Muscle of arm (tissue), 14 donors: ENCODE data around the gene GALNT17. TPM values are rescaled to one million over a fixed set of nuclear protein-coding genes. Genes with fewer than 3 reads are reported as not detected.

Experiments
- DNase-seq: peaks from one replicate; pipeline ENCODE4 v3.0.0-alpha.2; 2013
- long read RNA-seq, 11 donors: transcript quantifications; one replicate each; lab custom pipeline, GENCODE V29; 2026
- polyA plus RNA-seq, 12 donors: library from polyadenylated mRNA; unstranded; fragments of 120-200 nt; gene quantifications; one replicate each; pipeline ENCODE4 v1.2.1, GENCODE V29; 2013; ENCODE audit not compliant: insufficient read length in 12 of 12

GALNT17 gene
- polyA plus RNA-seq, result 10 to 100 TPM in 11 of 12 donors, not detected in 1; 22.7 to 40.4 (median 33.6) TPM
- long read RNA-seq, donor 1, partial matches to known transcripts, result 0 of 1 reads
- long read RNA-seq, donor 1, other reads (novel, unspliced or antisense), result 0 of 1 reads
- long read RNA-seq, donor 2, partial matches to known transcripts, result 6 of 9 reads
- long read RNA-seq, donor 2, other reads (novel, unspliced or antisense), result 0 of 9 reads
- long read RNA-seq, donor 3, partial matches to known transcripts, result 15 of 17 reads
- long read RNA-seq, donor 3, other reads (novel, unspliced or antisense), result 0 of 17 reads
- long read RNA-seq, donor 4, result 0 reads
- long read RNA-seq, donor 5, transcript GALNT17-205 (10 exons, 3,012 nt), result major isoform, 5 of 5 reads
- long read RNA-seq, donor 5, partial matches to known transcripts, result 0 of 5 reads
- long read RNA-seq, donor 5, other reads (novel, unspliced or antisense), result 0 of 5 reads
- long read RNA-seq, donor 6, transcript GALNT17-205 (10 exons, 3,012 nt), result major isoform, 5 of 5 reads
- long read RNA-seq, donor 6, partial matches to known transcripts, result 0 of 5 reads
- long read RNA-seq, donor 6, other reads (novel, unspliced or antisense), result 0 of 5 reads
- long read RNA-seq, donor 7, result 0 reads
- long read RNA-seq, donor 8, transcript GALNT17-205 (10 exons, 3,012 nt), result major isoform, 10 of 10 reads
- long read RNA-seq, donor 8, partial matches to known transcripts, result 0 of 10 reads
- long read RNA-seq, donor 8, other reads (novel, unspliced or antisense), result 0 of 10 reads
- long read RNA-seq, donor 9, result 0 reads
- long read RNA-seq, donor 10, transcript GALNT17-205 (10 exons, 3,012 nt), result major isoform, 5 of 5 reads
- long read RNA-seq, donor 10, partial matches to known transcripts, result 0 of 5 reads
- long read RNA-seq, donor 10, other reads (novel, unspliced or antisense), result 0 of 5 reads
- long read RNA-seq, donor 11, partial matches to known transcripts, result 0 of 4 reads
- long read RNA-seq, donor 11, other reads (novel, unspliced or antisense), result 0 of 4 reads

DNA sequence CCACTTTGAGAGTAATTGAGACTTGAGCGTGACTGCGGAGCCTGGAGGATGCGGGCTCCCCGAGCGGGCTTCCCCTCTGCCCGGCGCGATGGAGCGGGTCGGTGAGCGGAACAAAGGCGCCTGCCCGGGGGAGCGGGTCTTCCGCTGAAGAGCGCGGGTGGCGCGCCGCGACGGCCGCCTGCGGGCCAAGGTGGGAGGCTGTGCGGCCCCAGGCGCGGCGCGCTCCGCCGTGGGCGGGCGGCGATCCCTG is at the start of gene GALNT17:
Gene GALNT17, plus strand, starts transcription at position 18 of the 250 bp plus-strand sequence.
- DNase-seq, result no peak

DNA sequence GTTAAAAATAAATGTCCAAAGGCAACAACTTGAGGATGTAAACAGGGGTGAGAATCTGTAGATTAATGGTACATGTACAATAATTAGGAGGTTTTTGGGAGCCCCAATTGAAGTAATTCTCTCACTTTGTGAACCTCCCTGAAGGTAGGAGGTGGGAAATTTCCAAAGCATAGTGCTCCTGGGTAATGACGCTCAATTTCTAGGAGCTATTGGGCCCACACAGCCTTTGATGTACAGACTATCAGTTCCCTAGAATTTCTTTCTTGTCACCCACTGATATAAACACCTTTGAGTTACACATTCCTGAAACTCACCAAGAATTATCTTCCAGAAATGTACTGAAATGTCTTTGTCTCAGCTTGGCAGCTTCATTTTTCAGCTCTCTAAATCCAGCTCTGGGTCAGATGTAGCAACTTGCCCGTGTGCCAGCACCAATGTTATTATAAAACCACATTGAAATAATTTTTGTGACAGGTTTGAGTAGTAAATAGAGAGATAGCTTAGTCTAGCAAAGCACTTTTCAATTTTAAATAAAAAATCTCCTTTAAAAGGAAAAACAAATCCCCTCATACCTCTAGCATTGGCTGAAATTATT is 36.6 kb upstream of the GALNT17 start:
- no peak for DNase-seq

DNA sequence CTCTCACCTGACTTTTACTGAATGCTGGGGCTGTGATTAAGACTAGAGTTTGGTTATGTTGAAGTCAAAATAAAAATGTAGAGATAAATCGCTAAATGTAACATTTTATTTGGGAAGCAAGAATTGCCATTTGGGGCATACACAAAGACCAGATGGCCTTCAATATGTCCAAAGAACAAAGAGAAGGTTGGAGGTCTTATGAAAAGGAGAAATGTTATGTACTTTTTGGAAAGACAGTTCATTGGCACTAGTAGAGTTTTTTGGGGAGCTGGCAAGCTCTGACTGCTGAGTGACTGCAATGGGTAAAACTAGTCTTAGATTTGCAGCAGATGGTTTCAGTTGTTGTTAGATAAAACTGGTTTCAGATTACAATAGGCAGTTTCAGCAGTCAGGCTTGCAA is 35.6 kb upstream of the GALNT17 start:
- DNase-seq, result no peak

DNA sequence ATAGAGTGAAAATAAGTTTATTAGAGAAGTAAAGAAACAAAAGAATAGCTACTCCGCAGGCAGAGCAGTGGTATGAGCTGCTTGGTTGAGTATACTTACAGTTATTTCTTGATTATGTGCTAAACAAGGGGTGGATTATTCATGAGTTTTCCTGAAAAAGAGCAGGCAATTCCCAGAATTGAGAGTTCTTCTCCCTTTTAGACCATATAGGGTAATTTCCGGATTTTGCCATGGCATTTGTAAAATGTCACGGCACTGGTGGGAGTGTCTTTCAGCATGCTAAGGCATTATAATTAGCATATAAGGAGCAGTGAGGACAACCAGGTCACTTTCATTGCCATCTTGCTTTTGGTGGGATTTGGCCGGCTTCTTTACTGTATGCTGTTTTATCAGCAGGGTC is 25.7 kb upstream of the GALNT17 start:
- DNase-seq, result no peak

DNA sequence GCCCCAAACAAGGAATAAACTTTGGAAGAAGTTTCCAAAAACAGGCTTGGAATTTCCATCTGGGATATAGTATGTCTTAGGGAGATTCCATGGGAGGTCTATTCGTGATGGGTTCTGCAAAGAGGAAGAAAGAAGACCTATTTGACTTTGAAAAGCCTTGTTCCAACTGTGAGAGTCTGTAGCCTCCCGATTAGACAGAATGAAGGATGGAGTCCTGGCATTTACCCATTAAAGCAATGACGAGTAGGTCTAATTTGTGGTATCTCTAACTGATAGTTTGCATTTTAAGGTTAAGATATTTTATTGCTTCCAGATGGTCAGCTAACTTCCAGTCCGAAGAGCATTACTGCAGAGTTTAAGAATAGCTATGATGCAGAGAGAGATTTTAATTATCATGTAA is 19.5 kb upstream of the GALNT17 start:
- no peak for DNase-seq

DNA sequence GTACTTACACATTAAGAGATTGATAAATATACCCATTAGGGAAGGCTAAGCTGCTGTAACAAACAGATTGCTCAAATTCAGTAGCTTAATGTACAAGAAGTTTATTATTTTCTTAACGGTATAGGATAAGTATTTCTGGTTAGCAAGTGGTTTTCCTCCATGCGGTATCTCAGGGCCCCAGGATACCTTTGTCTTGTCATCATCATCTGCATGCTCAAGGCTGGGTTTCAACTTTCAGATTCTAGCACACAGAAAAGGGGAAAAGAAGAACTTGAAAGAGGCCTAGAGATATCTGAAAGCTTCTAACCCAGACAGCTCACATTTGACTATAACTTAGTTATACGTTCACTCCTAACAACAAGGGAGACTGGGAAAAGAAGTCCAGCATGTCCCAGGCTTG is 11.8 kb upstream of the GALNT17 start:
- DNase-seq, result no peak

DNA sequence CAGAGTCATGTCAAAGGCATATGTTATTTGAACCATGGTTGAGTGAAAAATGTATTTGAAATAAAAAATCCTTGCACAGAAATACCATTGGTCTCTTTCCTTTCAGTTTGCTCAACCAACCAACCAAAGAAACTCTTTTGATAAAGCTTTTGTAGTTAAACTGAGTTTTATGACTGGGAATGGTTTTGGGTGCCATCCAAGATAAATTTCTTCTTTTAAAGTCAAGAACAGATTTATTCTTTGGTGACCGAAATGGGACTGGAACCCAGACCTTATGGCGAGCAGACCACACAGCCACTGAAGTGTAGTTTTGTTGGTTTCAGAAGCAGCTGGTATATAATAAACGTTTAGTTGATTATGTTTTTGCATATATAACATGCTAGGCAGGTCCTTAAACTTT is 2.8 kb upstream of the GALNT17 start:
- DNase-seq, result no peak

DNA sequence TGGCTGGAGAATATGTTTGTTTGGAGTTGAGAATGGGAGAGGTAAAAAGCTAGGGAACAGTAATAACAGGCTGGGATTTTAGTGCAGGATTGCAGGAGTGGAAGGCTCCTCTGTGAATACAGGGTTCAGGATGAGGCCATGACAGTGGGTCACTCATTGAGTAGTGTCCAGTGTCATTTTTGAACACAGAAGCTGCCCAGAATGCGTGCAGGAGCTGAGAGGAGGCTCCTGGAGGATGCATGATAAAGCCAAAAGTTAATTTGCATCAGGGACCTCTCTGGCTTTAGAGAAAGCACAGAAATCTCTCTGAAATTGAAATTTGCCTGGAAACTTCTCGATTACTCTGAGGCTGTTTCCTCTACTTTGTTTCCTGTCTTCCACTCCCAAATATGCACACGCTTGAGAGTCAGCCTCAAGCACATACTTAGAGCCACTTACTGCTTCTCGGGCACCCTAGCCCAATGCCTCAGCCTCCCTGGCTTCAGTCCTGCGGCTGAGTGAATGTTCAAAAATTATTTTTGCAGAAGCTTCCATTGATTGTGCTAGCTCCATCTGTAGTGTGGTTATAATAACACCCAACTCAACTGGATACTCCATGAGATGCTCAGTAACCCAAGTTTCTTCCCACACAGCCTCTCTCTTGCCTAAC is 1.8 kb upstream of the GALNT17 start:
- DNase-seq, result no peak

DNA sequence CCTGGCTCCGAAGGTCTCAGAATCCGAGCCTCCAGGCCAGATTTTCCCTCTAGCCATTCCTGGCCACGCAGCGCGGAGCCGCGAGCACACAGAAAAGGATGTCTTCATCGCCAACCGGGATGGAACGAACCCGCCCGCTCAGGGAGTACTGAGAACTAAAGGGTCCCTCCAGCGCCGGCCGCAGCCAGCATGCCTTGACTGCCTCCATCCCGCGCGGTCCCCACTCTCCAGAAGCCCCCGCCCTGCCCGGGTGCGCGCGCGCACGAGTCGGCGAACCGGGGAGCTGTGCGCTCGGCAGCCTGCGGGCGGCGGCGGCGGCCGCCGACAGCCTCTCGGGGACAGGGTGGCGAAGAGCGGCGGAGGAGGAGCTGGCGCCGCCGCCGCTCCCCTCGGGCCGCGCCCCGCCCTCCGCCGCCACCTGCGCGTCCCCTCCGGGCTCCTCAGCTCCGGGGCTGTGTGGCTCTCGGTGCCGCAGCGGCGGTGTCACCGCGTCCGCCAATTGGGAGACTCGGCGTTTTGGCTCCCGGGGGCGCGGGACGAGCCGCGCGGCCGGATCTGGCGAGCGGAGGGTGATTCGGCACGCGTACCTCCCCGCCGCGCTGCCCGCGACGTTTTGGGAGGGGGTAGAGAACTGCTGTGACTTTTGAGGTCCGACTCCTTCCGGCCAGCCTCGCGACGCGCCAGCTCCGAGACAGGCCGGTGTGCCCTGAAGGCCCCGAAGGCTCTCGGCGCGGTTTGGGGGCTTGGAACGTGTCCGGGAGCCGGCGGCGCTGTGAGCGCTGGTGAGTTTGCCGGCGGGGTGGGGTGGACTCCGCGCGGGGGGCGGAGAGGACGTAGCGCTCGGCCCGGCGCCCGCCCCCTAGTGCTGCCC is 453 bp upstream of the GALNT17 start:
- DNase-seq, result peak; percentile 75

DNA sequence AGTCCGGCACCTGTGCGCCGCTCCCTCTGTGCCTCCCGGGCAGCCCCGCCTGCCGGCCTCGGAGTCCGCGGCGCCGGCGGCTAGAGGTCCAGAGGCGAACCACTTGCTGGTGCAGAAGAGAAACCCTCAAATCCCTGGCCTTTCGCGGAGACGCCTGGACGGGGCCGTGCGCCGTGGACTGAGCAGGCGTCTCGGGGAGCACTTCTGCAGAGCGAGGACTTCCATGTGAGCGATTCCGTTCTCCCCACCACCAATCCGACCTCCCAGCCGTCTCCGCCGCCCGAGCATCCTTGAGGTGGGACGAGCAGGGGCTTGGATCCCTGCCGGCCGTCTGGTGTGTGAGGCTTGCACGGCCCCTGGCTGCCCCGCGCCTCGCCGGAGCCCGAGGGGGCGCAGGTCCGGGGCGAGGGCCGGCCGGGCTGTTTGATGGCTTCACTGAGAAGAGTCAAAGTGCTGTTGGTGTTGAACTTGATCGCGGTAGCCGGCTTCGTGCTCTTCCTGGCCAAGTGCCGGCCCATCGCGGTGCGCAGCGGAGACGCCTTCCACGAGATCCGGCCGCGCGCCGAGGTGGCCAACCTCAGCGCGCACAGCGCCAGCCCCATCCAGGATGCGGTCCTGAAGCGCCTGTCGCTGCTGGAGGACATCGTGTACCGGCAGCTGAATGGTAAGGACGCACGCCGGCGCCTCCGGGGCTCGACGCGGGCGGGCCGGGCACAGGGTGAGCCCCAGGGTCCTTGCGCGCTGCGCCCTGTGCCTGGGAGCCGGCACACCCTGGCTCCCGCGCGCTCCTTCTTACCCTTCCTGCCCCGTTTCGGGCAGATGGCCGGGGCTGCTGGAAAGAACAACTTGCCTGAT is 660 bp downstream of the GALNT17 start:
- peak; percentile 54 for DNase-seq

DNA sequence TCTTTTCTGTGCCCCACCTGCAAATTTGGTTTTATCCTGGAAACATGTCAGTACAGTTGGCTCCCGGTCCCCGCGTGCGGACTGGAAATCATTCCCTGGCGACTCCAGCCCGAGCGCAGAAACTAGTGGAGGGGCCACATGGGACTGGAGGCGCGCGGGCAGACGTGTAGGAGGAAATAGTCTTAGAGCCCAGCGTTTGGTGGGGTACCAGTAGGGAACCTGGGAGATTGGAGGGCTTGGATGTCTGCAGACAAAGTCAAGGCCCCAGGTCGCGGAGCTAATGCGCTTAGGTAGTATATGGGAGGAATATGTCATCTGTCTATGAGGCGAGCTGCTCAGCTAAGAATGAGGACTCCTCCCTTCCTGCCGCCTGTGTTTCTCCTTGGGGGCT is 1.3 kb downstream of the GALNT17 start:
- no peak for DNase-seq

DNA sequence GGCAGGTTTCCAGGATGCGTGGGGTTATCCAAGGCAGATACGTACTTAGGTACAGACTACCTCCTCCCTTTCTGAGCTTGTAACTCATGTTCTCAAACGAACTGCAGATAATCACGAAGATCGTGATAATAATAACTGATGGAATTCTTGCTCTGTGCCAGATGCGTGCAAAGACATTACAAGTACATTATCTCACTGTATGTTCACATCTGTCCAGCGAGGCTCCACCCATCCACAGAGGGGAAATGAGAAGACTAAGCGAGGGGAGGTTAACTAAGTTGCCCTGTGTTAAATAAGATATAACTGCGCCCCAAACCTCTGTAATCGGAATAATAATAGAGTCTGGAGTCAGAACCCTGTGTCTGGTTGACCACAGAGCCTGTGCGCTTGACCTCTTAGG is 1.9 kb downstream of the GALNT17 start:
- no peak for DNase-seq

DNA sequence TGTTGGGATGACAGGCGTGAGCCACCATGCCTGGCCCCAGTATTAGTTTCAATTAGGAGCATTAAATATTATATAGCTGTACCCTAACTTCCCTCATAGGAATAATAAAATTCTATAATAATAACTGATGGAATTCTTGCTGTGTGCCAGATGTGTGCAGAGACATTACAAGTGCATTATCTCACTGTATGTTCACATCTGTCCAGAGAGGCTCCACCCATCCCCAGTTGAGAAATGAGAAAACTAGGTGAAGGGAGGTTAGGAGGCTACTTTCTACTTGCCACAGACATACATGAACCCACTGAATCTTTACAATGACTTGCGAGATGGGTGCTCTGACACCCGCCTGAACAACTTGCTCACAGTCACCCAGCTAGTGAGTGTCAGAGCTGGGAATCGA is 3.2 kb downstream of the GALNT17 start:
- no peak for DNase-seq

DNA sequence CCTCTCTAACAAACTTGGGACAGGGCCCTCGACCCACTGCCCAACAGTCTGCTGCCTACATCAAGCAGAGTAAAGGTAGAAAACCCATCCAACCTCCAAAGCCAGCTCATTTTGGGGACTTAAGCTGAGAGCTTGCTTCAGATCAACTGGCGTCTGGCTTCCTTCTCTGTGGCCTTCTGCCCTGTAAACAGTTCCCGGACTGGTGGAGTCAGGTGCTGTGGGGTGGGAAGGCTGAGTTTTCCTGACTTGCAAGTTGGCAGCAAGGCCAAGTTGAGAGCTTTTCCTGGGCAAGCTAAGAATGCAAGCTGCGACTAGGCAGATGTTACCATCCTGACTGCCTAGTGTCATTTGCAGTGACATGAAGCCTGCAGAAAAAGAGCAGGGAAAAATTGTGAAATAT is 3.7 kb downstream of the GALNT17 start:
- DNase-seq, result no peak

DNA sequence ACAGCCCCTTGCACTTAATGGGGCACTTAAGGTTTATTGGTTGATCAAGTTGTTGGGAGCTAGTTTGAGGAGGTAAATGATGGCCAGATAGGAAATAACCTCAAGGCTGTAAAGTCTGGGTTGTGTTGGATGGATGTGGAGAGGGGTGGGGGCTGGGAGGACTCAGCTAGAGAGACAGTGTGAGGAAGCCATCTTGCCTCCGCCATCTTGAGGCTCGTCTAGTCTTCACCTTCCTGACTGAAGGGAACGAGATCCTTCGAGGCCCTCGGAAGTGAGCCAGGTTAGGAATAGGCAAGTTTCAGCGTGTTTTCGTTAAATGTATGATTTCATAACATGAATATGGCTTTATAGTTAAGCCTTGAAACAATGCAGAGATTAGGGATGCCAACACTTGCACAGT is 5.5 kb downstream of the GALNT17 start:
- DNase-seq, result no peak

DNA sequence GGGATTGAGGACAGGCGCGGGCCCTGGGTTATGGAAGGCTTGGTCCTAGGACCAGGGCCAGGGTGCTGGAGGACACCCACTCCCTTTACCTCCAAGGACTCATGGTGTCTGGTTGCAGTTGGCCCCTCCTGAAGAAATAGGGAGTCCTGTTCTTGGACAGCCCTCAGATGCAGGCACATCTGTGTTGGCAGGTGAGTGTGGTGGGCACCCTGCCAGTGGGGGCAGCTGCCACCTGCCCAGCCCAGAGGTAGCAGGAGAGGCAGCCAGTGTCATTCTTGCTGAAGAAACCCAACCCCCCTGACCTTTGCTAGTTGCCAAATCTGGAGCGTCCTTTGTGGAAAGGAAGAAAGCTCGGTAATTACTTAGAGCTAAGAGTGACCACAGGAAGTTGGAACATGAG is 8.3 kb downstream of the GALNT17 start:
- DNase-seq, result no peak

DNA sequence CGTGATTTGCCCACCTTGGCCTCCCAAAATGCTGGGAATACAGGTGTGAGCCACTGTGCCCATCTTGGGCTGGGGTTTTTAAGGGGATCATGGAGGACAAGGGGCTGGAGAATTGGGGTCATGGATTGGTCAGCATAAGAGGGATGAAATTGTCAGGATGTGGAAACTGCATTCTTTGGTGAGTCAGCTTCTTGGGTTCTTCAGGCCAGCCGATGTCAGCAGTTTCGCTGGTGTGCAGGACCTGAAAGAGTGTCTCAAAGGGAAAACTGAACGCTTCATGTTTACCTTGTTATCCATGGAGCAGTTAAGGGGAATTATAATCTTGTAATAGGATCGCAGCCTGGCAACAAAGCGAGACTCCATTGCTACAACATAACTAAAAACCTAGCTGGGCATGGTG is 13.0 kb downstream of the GALNT17 start:
- DNase-seq, result no peak

DNA sequence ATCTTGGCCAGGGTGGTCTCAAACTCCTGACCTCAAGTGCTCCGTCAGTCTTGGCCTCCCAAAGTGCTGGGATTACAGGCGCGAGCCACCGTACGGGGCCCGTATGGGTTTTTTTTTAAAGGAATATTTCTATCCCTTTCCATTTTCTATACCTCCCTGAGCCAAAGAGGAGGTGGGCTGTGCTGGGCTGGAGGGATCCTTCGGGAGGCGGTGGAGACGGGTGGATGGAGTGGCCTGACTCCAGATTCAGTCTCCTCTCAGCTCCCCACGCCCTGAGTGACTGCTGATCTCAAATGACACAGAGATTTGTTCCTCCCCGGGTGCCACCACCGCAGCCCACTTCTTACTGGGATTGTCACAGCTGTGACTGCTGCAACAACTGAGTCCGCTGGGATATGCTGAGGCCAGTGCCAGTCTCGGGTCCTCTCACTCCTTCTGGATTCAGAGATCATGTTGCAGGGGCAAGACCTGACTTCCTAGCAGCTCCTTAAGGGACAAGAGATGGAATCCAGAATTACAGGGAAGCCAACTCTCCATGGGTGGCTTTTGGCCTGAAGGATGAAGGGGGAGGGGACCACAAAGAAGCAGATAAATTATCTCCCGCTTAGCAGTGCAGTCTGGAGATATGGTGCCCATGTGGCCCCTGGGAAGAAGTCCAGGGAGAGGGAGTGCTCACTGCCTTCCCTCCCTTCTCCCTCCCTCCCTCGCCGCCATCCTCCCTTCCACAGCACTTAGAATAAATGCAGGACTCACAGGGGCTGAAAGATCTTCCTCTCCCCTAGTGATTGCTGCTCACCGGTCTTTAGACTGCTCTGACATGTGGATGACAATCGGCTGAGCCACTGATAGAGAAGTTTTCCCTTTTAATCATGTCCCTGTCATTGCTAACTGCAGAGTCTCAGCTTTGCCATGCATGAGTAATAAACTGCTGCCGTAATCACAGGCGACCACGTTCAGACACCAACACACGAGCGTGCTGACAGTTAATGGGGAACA is 14.3 kb downstream of the GALNT17 start:
- DNase-seq, result no peak

DNA sequence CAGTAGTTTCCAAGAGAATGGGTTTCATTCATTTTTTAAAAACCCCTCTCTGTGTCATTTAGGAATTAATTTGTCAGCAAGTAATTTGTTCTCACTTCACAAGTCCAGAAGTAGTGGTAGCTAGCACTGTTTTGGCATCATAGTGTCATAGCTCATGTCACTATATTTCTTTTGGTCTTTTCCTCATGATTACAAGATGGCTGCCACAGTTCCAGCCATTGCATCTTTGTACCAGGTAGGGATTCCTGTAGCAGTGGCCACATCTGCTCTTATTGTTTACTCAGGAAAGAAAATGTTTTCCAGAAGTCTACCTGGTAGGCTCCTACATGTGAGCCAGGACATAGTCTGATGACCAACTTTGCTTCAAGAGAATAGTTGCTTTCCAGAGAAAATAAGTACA is 16.2 kb downstream of the GALNT17 start:
- DNase-seq, result no peak
